ENCODE data around the gene PDE1A.

DNA sequence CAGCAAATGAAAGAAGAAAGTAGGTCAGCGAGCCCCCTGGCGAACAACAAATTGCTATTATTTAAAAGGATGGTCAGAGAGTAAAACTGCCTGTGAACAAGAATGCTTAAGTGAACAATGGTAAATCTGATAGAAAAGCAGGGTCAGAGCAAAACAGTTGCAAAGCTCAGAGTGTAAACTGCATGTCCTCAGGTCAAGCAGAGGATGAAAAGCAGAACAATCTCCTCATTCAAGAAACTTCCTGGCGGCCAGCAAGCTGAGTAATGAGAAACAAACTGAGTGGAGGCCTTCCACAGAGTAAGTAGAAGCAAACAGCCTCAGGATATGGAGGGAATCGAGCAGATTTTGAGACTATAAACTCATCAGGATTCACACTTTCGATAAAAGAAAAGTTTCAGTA is 323.3 kb downstream of the PDE1A start:
- TF ChIP-seq, protein P1, sequence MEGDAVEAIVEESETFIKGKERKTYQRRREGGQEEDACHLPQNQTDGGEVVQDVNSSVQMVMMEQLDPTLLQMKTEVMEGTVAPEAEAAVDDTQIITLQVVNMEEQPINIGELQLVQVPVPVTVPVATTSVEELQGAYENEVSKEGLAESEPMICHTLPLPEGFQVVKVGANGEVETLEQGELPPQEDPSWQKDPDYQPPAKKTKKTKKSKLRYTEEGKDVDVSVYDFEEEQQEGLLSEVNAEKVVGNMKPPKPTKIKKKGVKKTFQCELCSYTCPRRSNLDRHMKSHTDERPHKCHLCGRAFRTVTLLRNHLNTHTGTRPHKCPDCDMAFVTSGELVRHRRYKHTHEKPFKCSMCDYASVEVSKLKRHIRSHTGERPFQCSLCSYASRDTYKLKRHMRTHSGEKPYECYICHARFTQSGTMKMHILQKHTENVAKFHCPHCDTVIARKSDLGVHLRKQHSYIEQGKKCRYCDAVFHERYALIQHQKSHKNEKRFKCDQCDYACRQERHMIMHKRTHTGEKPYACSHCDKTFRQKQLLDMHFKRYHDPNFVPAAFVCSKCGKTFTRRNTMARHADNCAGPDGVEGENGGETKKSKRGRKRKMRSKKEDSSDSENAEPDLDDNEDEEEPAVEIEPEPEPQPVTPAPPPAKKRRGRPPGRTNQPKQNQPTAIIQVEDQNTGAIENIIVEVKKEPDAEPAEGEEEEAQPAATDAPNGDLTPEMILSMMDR (conservative IDR thresholded peaks at IDR 0.05; ENCODE audit: low read length) = no peak
- TF ChIP-seq EZH2phosphoT487 (IDR thresholded peaks at IDR 0.05; ENCODE audit: borderline replicate concordance) = no peak

Data from Loucy (cell line).